Umbilical cord (tissue), 1 donor: Measurements from ENCODE around the gene PHF3. TPM values are rescaled to one million over a fixed set of nuclear protein-coding genes. Genes with fewer than 3 reads are reported as not detected.

Experiments
- total RNA-seq: library from RNA; depleted of rRNA; stranded (reverse); fragments of >200 nt; gene quantifications from one replicate; pipeline ENCODE4 v1.2.3, GENCODE V29; 2014; ENCODE audit warnings: low replicate concordance; ENCODE audit not compliant: insufficient read depth

The PHF3 gene
- total RNA-seq, 1 donor from 2014 or later = 91.2 TPM

Other genes with a start within 250 kb of the PHF3 start
- gene PTP4A1, start 63.3 kb upstream of the PHF3 start, total RNA-seq = 40.4 TPM